ENCODE results near the gene KRTAP20-1. TPM values are rescaled to one million over a fixed set of nuclear protein-coding genes. Genes with fewer than 3 reads are reported as not detected.

The KRTAP20-1 gene
- polyA plus RNA-seq, 1 of the 3 experiments (the other 2 are of a cell fraction) = not detected

DNA sequence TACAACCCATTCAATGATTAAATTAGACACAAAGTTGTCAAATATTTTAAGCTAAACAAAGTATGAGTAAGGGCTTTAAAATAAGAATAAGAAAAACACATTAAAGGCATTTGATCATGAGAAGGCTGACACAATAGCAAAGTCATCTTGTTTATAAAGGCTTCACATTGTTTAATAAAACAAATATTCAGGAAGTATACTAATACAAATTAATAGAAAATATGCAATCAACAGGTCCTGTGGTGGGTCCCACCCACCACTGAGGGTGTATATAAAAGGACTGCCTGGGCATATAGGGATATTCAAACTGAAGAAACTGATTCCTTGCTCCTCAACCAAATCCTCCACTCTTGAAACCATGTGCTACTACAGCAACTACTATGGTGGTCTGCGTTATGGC is 18.7 kb downstream of the KRTAP20-1 start, which contains the start of gene KRTAP20-2:
Gene KRTAP20-2 (plus strand): TSS at position 301 of the 400 bp plus-strand sequence. CDS start 58 bp downstream, at position 359.
- POLR2A ChIA-PET = no interaction called here
- TF ChIP-seq SIN3A (IDR thresholded peaks at IDR 0.05; ENCODE audit: borderline replicate concordance, low read depth, low read length) = no peak
- TF ChIP-seq, protein P1, sequence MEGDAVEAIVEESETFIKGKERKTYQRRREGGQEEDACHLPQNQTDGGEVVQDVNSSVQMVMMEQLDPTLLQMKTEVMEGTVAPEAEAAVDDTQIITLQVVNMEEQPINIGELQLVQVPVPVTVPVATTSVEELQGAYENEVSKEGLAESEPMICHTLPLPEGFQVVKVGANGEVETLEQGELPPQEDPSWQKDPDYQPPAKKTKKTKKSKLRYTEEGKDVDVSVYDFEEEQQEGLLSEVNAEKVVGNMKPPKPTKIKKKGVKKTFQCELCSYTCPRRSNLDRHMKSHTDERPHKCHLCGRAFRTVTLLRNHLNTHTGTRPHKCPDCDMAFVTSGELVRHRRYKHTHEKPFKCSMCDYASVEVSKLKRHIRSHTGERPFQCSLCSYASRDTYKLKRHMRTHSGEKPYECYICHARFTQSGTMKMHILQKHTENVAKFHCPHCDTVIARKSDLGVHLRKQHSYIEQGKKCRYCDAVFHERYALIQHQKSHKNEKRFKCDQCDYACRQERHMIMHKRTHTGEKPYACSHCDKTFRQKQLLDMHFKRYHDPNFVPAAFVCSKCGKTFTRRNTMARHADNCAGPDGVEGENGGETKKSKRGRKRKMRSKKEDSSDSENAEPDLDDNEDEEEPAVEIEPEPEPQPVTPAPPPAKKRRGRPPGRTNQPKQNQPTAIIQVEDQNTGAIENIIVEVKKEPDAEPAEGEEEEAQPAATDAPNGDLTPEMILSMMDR (IDR thresholded peaks at IDR 0.05) = no peak
- no peaks in the 10 kb centered on the region; the same call in 1 of the 2 replicates for H3K27me3 ChIP-seq (ENCODE audit: insufficient read depth)
- H2AFZ ChIP-seq (ENCODE audit: low read depth) = no peak within 1 kb of the TSS
- H3K4me1 ChIP-seq (ENCODE audit: control insufficient read depth in 1 of 2, insufficient read depth in 2 of 2, low read depth in 1 of 2, low read length in 1 of 2) = no peaks in the 10 kb centered on the region
- CTCF ChIA-PET = no interaction called here
- WGBS (ENCODE audit: low lambda C conversion rate) = 0% methylated on average over 1 of the region's 1 CpG
- no peaks in the 10 kb centered on the region for H3K79me2 ChIP-seq (ENCODE audit: insufficient read depth)
- H4K20me1 ChIP-seq (ENCODE audit: insufficient read depth) = no peaks in the 10 kb centered on the region
- H3K9ac ChIP-seq = no peak within 1 kb of the TSS
- no peaks in the 10 kb centered on the region for H3K9me2 ChIP-seq
- H3K27ac ChIP-seq (ENCODE audit: low read depth in 2 of 2, low read length in 1 of 2) = no peak within 1 kb of the TSS
- DNase-seq = no peak
- no peaks in the 10 kb centered on the region for H3F3A ChIP-seq (replicated peaks; ENCODE audit: insufficient read depth)
- no peaks in the 10 kb centered on the region for H3K9me3 ChIP-seq
- no peaks in the 10 kb centered on the region for H3K36me3 ChIP-seq (replicated peaks in 1 of 2; ENCODE audit: control insufficient read depth in 1 of 2, insufficient read depth in 2 of 2, low read length in 1 of 2)
- no peak within 1 kb of the TSS for H3K4me2 ChIP-seq
- no peak within 1 kb of the TSS for H3K4me3 ChIP-seq (ENCODE audit: low read depth in 2 of 2, low read length in 1 of 2)

DNA sequence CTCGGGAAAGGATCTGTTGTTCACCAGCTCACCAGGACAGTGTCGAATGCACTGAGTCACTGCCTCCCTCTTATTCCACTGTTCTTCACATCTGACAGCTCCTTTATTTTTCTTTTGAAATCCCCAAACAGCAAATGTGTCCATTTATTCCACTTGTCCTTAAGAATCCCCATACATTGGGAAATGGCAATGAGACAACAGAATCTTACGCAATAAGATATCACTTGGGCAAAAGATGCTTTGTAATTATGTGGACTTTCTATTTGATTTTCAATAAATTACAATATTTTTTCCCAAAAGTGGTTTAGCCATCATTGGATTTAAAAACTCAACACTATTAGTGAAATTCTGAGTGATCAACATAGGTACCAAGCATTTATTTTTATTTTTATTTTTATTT is 22.5 kb downstream of the KRTAP20-1 start:
- Histone ChIP-seq H4K20me1 (ENCODE audit: insufficient read depth) (no peaks in the 10 kb centered on the region), H3K27ac (ENCODE audit: low read depth in 2 of 2, low read length in 1 of 2) (no peak overlapping the region), H3F3A (replicated peaks; ENCODE audit: insufficient read depth) (no peaks in the 10 kb centered on the region), H3K4me1 (ENCODE audit: control insufficient read depth in 1 of 2, insufficient read depth in 2 of 2, low read depth in 1 of 2, low read length in 1 of 2) (no peaks in the 10 kb centered on the region), H3K9ac (no peak overlapping the region), H3K4me3 (ENCODE audit: low read depth in 2 of 2, low read length in 1 of 2) (no peak overlapping the region), H3K4me2 (no peak overlapping the region), H3K9me3 (no peaks in the 10 kb centered on the region), H2AFZ (ENCODE audit: low read depth) (no peak overlapping the region), H3K9me2 (no peaks in the 10 kb centered on the region), H3K79me2 (ENCODE audit: insufficient read depth) (no peaks in the 10 kb centered on the region), H3K27me3 (ENCODE audit: insufficient read depth) (no peaks in the 10 kb centered on the region; the same call in 1 of the 2 replicates), H3K36me3 (replicated peaks in 1 of 2; ENCODE audit: control insufficient read depth in 1 of 2, insufficient read depth in 2 of 2, low read length in 1 of 2) (no peaks in the 10 kb centered on the region)
- POLR2A ChIA-PET = no interaction called here
- WGBS (ENCODE audit: low lambda C conversion rate) = 13% methylated on average over 3 of the region's 3 CpGs
- CTCF ChIA-PET = no interaction called here
- no peak for DNase-seq
- TF ChIP-seq EP300 (IDR thresholded peaks at IDR 0.05; ENCODE audit: borderline replicate concordance in 1 of 2, low read depth in 1 of 2, low read length in 1 of 2) (no peak), RFX5 (IDR thresholded peaks at IDR 0.05; ENCODE audit: low read length) (no peak), TAF1 (IDR thresholded peaks at IDR 0.05; ENCODE audit: borderline replicate concordance, low read depth, low read length) (no peak), JUND (IDR thresholded peaks at IDR 0.05) (no peak), FOXM1 (IDR thresholded peaks at IDR 0.05; ENCODE audit: low read depth) (no peak), FOXJ3 (CRISPR knock-in tag; IDR thresholded peaks at IDR 0.05) (no peak), SMC3 (IDR thresholded peaks at IDR 0.05; ENCODE audit: low read depth, low read length) (no peak), TEAD4 (IDR thresholded peaks at IDR 0.05; ENCODE audit: borderline replicate concordance, insufficient read depth) (no peak), NFIC (IDR thresholded peaks at IDR 0.05; ENCODE audit: borderline replicate concordance) (no peak)
- TF ChIP-seq, protein P2, sequence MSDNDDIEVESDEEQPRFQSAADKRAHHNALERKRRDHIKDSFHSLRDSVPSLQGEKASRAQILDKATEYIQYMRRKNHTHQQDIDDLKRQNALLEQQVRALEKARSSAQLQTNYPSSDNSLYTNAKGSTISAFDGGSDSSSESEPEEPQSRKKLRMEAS (IDR thresholded peaks at IDR 0.05; ENCODE audit: low read depth) = no peak
- TF ChIP-seq, protein P3, sequence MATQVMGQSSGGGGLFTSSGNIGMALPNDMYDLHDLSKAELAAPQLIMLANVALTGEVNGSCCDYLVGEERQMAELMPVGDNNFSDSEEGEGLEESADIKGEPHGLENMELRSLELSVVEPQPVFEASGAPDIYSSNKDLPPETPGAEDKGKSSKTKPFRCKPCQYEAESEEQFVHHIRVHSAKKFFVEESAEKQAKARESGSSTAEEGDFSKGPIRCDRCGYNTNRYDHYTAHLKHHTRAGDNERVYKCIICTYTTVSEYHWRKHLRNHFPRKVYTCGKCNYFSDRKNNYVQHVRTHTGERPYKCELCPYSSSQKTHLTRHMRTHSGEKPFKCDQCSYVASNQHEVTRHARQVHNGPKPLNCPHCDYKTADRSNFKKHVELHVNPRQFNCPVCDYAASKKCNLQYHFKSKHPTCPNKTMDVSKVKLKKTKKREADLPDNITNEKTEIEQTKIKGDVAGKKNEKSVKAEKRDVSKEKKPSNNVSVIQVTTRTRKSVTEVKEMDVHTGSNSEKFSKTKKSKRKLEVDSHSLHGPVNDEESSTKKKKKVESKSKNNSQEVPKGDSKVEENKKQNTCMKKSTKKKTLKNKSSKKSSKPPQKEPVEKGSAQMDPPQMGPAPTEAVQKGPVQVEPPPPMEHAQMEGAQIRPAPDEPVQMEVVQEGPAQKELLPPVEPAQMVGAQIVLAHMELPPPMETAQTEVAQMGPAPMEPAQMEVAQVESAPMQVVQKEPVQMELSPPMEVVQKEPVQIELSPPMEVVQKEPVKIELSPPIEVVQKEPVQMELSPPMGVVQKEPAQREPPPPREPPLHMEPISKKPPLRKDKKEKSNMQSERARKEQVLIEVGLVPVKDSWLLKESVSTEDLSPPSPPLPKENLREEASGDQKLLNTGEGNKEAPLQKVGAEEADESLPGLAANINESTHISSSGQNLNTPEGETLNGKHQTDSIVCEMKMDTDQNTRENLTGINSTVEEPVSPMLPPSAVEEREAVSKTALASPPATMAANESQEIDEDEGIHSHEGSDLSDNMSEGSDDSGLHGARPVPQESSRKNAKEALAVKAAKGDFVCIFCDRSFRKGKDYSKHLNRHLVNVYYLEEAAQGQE (IDR thresholded peaks at IDR 0.05; ENCODE audit: low read depth, low read length) = no peak
- TF ChIP-seq, protein P4, sequence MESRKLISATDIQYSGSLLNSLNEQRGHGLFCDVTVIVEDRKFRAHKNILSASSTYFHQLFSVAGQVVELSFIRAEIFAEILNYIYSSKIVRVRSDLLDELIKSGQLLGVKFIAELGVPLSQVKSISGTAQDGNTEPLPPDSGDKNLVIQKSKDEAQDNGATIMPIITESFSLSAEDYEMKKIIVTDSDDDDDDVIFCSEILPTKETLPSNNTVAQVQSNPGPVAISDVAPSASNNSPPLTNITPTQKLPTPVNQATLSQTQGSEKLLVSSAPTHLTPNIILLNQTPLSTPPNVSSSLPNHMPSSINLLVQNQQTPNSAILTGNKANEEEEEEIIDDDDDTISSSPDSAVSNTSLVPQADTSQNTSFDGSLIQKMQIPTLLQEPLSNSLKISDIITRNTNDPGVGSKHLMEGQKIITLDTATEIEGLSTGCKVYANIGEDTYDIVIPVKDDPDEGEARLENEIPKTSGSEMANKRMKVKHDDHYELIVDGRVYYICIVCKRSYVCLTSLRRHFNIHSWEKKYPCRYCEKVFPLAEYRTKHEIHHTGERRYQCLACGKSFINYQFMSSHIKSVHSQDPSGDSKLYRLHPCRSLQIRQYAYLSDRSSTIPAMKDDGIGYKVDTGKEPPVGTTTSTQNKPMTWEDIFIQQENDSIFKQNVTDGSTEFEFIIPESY (IDR thresholded peaks at IDR 0.05; ENCODE audit: borderline replicate concordance, low read depth) = no peak

Measured in SK-N-SH (cell line).